ENCODE data around the gene ATP6V0D1.
A peak's percentile ranks its signal among the peaks of the same experiment; 100 is the strongest.

ATP6V0D1 gene

DNA sequence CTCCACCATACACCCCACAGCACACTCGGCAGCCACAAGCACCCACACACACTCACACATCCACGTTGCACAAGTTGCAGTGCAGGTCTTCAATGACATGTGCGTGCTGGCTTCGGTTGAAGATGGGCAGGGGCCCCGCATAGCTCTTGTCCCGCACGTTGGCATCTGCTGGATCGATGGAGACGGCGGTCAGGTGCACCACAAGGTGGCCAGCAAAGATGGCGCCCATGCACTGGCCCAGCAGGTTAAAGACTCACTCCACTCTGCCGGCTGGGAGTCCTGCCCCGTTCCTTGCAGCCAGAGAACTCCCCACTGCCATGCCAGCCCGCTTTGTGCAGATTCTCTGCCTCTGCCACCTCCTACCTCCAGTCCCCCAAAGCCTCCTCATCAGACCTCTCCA lies 80.1 kb downstream of the ATP6V0D1 start:
- DNase-seq, result no peak

DNA sequence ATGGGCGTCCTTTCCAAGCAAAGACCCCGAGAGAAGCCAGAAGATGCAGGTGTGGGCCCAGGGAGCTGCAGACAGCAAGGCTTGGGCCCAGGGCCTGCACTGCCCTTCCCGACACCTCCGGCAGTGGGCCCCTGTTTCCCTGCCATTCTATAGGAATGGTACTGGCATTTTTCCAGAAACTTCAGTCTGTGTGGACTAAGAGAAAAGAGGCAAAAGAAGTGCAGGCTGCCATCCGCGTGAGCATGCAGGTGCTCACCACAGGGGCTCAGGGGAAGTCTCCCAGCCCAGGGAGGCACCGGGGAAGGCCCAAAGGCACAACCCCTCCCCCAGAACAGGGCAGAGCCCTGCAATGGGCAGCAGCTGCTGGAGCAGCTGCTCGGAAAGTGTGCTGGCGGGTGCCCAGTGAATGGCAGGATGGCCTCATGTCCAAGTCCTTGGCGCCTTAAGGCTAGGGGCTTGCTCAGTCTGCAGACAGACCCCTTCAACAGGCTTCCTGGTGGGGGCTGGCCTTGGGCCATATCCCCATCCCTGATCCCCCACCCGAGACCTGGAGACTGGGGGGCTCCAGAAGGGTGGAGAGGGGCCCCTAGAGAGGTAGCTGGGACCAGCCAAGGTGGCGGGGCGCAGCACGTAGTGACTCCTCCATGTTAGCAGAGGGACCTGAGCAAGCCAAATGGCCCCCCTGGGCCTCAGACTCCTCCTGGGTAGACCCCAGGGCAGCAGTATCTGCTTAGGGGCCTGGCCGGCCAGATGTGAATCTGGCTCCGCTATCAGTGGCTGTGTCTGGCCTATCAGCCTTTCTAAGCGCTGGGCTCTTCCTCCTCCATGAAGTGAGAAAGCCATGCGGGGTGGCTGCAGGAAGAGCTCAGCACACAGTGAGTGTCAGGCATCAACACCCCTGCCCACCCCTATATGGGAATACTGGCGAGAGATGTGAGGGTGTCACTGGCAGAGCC lies 80.9 kb downstream of the ATP6V0D1 start:
- DNase-seq, result no peak

DNA sequence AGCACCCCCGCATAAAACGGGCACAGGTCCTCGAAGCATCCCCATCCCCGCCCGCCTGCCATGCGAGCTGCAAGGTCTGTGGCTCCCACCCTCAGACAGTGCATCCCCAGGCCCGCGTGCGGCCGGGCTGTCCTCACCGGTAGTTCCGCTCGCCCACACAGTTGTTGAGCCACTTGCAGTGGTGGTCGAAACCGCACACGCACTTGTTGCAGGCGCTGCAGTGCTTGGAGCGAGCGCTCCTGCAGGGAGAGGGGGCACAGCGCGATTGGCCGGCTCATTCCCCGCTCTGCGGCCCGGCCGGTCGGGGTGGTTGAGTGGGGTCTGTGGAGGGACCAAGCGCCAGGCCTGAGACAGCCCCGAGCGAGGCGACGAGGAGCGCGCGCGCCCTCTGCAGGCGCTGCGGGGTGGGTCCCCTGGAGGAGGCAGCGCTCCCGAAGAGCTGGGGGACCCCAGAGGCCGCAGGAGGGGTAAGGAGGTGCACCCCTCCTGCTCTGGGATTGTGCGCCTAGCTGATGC lies 81.7 kb downstream of the ATP6V0D1 start:
- peak; percentile 42 for DNase-seq

- DNase-seq, result no peak
These were observed 82.3 kb downstream of the ATP6V0D1 start for GRCh38 chr16:67398546-67399217.

DNA sequence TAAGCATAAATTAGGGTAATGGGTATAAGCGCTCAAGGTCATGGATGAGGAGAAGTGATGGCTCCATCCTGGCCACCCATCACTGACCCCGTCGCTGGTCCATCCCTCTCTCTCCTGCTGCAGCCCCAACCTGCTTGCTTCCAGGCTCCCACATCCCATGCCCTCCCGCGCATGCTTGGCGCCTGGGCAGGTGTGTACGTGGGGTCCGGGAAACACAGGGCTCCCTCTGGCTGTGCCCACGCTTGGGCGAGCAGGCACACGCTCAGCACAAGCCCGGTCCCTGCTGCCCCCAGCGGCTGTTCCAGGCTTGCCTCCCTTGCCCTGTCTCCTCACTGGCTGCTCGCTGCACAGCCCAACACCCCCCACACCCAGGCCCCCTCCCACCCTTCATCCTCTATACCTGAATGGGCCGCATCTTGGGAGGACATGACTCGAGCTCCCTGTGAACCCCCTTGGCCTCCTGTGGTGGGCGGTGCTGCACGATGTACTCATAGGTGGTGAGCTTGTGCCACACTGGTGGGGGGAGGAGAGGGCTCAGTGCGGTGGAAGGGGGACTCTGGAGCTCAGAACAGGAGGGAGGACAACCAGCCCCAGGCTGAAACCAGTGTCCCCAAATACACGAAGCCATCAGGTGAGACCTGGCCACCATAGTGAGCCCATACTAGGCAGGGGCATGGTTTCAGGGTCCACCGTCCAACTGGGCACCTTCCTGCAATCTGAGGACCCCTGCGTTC lies 83.0 kb downstream of the ATP6V0D1 start:
- no peak for DNase-seq

GRCh38 chr16:67397036-67397801 lies 83.7 kb downstream of the ATP6V0D1 start:
- DNase-seq, result no peak

- no peak for DNase-seq
These were observed 84.6 kb downstream of the ATP6V0D1 start for GRCh38 chr16:67396159-67397035.

GRCh38 chr16:67395458-67396158 lies 85.3 kb downstream of the ATP6V0D1 start:
- DNase-seq, result no peak

GRCh38 chr16:67395105-67395457 lies 85.9 kb downstream of the ATP6V0D1 start:
- DNase-seq, result no peak

- peak; percentile 10 for DNase-seq
These were observed 86.5 kb downstream of the ATP6V0D1 start for GRCh38 chr16:67394155-67395104.

DNA sequence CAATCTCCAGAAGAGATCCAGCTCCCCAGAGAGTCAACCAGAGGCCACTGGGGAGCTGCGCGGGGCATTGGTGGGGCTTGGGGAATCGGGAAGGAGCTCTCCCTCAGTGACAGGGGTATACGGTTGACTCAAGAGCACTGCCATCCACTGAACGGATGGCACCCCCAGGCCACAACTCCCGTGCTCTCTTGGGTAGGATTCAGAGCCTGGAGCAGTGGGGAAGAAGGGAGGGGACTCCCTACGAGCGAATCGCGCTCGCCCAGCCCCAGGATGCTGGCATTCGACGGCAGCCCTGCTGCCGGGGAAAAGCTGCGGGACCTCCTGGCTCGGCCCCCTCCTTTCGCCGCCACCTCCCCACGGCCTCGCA lies 87.2 kb downstream of the ATP6V0D1 start:
- DNase-seq, result no peak

DNA sequence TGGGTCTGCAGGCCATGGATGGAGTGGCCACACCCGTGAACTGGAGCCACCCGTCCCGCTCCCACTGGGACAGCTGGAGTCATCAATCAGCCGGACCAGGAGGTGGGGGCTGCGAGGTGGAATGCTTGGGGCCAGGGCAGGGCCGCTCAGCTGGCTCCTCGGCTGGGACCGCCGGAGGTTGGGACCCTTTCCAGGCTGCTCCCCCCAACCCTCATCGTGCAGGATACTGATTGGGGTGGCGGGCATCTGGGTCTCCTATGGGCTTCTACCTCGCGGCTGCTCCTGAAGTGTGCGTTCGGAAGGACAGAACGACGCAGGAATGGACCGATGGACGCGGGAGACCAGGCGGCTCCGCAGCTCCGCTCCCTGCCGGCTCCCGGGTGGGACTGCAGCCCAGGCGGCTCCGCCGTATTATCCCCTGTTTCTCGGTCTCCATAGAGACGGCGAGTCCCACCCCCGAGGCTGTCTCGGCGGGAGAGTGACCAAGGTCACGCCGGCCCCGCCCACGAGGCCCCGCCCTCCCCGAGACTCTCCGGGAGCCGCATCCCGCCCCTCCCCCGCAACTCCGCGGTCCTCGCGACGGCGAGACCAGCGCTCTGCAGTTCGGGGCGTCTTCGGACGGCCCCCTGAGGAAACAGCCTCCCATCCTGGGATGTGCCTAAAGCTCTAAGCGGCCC lies 87.7 kb downstream of the ATP6V0D1 start, which contains the start of gene TPPP3:
Gene TPPP3, minus strand, starts transcription at position 388 of the 677 bp plus-strand sequence. CDS start 2,387 bp downstream, outside the sequence.
- peak; percentile 61 for DNase-seq

GRCh38 chr16:67392301-67393059 lies 88.5 kb downstream of the ATP6V0D1 start:
- DNase-seq, result no peak

- no peak for DNase-seq
These were observed 89.3 kb downstream of the ATP6V0D1 start for GRCh38 chr16:67391424-67392300.

DNA sequence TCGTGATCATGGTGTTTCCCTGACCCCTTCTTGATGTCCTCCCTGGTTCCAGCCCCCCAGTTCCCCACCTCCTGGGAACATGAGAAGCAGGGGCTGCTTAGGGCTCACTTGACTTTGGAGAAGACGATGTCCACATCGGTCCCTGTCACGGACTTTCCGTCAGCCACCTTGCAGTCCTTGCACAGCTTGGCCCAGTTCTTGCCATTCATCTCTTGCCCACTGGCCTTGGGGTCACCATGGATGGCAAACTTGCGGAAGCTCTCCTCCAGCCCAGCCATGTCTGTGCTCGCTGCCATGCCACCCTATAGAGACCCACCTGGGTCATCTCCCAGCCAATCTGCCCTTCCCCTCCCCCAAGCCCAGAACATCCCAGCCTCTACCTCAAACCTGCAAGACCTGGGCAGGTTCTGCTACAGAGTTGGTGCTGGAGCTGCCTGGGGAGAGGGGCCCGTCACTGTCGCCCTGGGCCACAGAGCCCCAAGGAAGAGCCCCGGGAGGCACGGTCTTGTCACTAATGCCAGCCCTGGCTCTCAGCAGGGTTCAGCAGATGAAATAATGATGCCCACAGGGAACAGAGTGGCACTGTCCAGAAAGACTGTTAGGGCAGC lies 90.0 kb downstream of the ATP6V0D1 start:
- DNase-seq, result no peak

Measured in CD4-positive, alpha-beta T cell treated with Interleukin-10 for 1 hour (primary cell).